ENCODE results near the gene NUF2.
"Not testable (repeated sequence)": the region's sequence is repeated elsewhere in the genome, so short reads cannot be mapped to it uniquely, and the experiment has no call there.

Gene NUF2

DNA sequence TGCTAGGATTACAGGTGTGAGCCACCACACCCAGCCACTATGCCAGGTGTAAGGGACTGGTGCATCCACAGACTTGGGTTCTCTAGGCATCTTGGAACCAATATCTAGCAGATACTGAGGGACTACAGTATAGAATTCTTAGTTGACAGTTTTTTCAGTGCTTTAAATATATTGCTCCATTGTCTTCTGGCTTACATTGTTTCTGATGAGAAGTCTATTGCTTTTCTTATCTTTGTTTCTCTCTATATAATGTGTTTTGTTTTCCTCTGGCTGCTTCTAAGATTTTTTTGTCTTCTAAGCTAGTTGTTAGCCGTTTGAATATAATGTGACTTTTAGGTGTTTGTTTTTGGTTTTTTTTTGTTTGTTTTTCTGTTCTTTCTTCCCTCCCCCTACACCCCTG is 13.5 kb downstream of the NUF2 start:
- no peak for DNase-seq (ENCODE audit: low spot score)

DNA sequence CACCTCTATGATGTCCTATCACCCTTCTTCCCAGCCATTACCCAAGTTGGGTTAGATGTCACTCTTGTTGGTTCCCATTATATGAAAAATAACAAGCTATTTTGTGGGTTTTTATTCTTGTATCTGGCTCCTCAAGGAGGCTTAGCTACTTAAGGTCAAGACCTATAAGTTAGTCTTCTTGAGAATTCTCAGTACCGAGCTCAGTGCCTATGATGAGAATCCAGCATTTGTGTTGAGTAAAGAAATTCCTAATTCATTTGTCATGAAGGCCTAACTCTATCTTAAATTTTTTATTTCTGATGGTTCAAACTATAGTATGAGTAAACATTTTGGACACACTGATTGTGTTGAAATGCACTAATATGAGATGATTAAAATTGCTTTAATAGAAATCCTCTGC is 15.9 kb downstream of the NUF2 start:
- DNase-seq (ENCODE audit: low spot score), result no peak

DNA sequence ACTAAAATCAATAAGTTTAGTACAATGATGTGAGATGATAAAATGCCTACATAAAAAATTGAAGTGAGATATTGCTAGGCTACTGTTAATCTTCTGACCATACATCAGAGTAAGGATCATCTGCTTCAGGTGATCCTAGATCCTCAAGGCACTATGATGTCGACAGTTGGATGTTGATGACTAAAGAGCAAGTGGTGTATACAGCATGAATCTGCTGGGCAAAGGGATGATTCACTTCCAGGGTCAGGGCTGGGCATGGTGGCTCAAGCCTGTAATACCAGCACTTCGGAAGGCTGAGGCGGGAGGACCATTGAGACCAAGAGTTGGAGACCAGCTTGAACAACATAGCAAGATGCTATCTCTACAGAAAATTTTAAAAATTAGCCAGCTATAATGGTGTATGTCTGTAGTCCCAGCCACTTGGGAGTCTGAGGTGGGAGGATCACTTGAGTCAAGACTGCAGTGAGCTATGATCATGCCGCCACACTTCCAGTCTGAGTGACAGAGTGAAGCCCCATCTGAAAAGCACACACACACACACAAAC is 24.6 kb downstream of the NUF2 start:
- DNase-seq (ENCODE audit: low spot score), result no peak

DNA sequence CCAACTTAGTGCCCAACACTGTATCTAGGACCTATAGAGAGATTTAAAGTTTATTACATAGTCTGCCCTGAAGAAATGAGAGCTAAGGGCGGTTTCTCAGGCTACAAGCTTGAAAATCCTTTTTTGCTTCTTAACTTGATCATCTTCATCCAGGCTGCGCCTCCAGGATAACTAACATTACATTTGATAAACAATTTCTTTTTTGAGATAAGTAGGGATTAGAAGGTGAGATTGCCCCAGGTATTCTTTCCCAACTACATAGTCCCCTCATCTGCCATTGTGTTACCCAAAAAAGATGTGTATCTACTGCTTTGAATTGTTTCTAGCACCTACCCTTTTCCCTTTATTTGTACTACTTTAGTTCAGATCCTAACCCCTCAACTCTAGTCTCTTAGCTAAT is 25.4 kb downstream of the NUF2 start:
- DNase-seq (ENCODE audit: low spot score), result no peak

DNA sequence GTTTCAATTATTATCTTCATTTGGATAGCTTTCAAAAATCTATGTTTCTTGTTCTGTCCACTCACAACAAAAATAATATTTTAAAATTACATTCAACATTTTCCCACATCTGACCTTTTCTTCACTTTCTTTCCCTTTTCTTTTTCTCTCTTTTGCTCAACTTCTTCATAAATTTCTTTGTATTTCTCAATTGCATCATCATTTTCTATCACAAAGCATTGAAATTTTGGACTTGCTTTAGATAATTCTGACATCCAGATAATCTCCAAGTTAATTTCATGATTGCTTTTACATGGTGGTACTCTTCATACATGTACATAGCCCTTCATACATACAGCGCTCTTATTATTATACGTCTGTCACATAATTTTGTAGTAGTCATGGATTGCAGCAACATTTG is 30.2 kb downstream of the NUF2 start:
- no peak for DNase-seq (ENCODE audit: low spot score)

DNA sequence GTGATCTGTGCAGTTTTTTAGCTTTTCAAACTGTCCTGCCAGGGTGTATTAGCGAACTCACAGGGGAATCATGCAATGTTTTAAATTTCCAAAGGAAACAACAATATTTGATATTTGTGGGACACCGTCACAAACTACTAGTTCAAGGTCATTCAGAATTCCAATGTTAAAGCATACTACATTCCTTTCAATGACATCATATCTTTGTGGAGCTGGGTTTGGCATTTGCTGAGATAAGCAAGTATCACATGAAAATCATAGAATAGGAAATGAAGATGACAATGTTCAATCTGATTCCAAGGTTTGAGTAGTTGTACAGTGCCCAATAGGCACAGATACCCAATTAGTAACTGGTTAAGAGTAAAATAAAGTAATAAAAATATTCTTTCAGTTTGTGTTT is 35.6 kb downstream of the NUF2 start:
- DNase-seq (ENCODE audit: low spot score), result no peak

DNA sequence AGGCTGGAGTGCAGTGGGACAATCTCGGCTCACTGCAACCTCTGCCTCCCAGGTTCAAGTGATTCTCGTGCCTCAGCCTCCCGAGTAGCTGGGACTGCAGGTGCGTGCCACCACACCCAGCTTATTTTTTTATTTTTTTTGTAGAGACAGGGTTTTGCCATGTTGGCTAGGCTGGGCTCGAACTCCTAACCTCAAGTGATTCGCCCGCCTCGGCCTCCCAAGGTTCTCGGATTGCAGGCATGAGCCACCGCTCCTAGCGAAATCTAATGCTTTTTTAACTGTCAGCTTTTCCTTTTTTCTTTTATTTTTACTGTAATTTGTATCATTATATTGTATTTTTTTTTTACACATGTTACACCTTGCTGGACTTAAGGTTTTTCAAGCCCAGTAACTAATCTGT is 36.4 kb downstream of the NUF2 start:
- DNase-seq (ENCODE audit: low spot score), result not testable (repeated sequence)

DNA sequence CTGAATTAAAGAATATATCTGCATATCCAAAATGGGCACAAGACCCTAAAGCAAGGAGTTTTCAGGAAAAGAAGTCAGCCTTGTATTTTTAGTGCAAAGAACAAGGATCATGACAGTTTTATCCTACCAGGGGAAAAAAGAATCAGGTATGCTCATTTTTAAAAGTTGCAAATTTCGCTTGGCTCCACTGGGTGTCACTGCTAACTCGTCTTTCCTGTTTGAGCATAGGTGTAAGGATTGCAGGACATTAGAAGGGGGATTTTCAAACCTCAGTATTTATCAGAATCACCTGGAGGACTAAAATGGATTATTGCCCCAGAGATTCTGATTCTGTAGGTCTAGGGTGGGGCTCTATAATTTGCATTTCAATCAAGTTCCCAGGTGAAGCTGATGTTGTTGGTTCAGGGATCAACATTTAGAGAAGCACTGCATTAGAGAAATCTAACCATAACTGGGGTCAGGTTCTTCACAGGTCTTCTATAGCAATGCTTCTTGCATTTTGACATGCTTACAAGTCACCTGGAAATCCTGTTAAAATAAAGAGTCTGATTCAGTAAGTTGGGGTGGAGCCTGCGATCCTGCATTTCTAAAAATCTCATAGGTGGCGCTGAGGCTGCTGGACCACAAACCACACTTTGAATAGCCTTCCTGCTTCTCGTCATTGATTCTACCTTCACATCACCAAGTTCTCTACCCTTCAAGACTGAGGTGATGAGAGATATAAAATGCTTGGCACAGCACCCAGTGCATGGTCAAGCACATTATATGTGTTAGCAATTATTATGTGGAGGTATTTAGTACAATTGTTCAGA is 39.6 kb downstream of the NUF2 start:
- DNase-seq (ENCODE audit: low spot score), result no peak

DNA sequence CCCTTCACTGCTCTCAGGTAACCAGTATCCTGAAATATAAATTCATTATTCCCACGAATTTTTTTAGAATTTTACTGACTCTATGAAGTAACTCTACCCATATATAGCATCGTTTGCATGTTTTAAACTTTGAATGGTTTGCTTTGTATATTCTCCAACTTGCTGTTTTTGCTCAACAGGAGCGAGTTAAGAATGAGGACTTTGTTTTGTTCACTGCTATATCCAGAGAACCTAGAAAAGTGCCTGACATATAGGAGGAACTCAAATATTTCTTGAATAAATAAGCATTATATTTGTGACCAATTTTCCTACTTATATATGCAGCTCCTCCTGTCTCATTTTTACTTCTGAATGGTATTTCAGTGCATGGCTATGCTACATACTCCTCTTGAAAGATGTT is 43.4 kb downstream of the NUF2 start:
- no peak for DNase-seq (ENCODE audit: low spot score)

DNA sequence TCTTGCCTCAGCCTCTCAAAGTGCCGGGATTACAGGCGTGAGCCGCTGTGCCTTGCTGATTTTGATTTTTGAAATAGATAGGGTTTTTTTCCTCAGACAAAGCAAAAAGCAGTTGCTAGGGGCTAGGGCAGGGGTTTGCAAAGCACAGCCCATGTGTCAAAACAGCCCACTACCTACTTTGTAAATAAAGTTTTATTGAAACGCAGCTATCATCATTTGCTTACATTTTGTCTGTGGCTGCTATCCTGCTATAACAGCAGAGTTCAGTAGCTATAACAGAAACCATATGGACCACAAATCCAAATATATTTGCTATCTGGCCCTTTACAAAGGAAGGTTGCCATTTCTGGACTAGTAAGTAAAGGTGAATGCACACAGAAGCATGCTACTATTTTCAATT is 44.8 kb downstream of the NUF2 start:
- no peak for DNase-seq (ENCODE audit: low spot score)

DNA sequence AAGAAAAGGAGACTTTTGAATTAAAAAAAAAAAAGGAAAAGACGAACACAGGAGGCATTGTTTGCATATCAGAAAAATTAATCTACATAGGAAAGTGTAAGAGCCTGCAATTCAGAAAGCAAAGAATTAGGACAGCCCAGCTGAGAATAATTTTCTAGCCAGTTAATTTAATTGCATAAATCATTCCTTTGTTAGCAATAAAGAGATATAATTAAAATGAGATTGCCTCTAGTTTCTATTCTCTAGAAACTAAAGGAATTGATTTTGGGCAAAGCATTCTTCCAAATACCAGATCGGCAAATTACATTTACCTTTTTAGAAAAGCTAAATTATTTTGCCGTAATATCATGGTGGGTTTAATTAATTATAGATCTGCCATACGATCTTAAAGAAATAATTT is 46.0 kb downstream of the NUF2 start:
- DNase-seq (ENCODE audit: low spot score), result no peak

DNA sequence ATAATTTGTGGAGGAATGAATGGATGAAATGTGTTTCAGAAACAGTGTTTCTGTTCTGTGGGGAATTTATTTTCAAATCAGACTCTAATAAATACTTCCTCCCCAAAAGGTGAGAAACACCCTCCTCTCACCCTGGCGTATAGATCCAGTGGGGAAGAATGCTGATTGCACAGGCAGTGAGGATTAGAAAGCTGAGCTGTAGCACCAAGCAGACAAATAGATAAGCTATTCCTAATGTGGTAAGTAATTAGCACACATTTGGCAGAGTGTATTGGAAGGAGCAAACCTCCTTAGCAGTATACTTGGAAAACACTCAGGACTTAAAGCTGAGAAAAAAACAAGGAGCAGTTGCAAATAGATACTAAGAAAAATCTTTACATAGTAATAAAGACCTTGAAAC is 50.8 kb downstream of the NUF2 start:
- no peak for DNase-seq (ENCODE audit: low spot score)

DNA sequence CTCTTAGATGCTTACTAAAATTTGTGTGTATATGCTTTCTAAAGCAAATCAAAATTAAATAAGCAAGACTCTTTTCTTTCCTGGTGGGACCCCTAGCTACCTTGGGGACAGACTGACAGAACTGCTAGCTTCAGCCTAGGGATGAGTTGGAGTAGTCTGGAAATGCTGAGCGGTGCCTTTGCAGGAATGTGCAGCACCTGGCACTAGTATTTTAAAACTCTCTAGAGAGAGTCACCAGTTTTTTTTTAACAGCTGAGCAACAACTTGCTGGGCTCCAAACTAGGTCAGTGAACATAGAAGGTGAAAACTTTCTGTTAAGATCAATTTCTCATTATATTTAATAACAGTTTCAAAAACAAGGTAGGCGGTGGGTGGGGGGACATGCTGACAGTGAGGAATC is 56.8 kb downstream of the NUF2 start:
- no peak for DNase-seq (ENCODE audit: low spot score)

DNA sequence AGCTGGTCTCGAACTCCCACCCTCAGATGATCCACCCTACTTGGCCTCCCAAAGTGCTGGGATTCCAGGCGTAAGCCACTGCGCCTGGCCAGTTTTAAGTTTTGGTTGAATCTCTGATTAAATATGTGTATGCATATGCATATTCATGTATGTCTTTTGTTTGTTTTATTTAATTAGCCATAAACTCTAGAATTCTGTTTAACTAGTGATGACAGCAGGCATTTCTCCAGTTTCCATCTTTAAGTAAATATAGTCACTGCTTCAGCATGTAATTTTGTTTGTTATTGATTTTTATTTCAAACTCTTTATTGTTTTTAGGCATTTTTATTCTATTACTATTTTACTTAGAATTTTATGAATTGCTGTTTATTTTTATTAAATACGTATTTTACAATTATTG is 58.0 kb downstream of the NUF2 start:
- no peak for DNase-seq (ENCODE audit: low spot score)

DNA sequence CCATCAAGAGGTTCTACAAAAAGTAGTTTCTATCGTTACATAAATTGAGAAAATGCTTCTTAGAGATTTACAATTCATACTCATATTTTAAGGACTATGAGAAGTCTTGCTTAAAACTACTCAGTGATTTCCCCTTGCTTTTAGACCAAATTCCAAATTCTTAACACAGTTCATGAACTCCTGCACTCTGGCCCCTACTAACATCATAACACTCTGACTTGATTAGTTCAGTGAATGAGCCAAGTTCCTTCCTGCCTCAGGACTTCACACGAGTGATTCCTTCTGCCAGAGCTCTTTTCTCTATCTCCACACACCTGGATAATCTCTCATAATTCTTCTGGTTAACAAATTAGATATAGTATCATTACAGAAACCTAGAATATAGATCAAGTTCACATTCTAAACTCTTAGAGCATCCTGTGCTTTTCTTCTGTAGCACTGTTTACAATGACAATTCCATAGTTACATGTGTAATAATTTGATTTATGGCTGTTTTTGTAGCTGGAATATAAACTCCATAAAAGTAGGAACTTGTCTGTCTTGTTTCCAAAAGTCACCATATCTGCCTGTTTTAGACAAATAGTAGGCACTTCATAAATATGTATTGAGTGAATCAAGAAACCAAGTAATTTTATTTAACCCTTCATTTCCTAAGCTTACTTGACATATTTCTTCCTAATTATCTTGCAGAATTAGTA is 59.9 kb downstream of the NUF2 start:
- DNase-seq (ENCODE audit: low spot score), result no peak

DNA sequence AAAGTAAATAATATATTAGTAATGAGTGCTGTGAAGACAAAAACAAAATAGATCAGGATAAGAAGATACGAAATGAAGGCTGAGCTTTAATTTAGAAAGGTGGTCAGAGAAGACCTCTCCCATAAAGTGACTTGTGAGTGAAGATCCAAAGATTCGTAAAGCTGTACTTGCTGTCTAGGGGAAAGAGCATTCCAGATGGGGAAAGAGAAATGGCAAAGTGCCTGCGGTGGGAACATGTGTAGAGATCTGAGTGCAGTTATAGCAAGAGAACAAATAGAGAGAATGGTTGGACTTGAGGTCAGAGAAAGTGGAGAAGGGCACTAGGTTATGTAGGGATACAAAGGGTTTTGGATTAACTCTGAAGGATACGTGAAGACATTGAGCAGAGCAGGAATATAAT is 60.6 kb downstream of the NUF2 start:
- DNase-seq (ENCODE audit: low spot score), result no peak

DNA sequence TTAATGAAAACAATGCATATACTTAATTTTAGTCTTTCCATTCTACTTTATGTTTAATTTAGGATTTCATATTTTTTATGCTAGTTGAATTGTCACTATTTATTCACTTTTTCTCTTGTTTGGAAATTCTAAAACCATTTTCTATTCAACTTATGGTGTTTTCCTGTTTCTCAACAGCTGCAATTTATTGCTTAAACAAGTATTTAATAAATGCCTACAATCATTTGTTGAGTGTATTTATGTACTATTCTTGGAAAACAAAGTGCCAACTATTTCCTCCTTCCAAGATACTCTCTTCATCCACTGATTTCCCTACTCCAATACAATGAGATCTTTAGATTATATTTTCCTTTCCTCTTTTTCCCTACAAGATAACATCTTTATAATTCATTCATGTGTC is 65.4 kb downstream of the NUF2 start:
- no peak for DNase-seq (ENCODE audit: low spot score)

DNA sequence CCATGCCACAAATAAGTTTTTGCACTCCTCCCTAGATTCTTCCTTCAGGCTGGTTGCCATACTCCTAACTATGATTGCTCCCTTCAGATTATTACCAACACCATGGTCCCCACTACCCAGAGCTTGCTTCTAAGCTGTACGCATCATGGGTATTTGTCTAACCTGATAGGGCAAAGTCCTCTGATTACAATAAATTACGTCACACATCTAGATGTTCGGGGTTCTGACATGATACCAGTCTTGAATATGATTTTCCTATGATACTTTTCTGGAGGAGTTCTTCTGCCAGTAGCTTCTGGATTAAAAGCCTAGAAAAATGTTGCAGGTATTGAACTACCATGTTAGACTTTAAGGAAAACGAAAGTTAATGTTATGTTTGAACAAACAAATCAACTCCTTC is 67.2 kb downstream of the NUF2 start:
- DNase-seq (ENCODE audit: low spot score), result no peak

DNA sequence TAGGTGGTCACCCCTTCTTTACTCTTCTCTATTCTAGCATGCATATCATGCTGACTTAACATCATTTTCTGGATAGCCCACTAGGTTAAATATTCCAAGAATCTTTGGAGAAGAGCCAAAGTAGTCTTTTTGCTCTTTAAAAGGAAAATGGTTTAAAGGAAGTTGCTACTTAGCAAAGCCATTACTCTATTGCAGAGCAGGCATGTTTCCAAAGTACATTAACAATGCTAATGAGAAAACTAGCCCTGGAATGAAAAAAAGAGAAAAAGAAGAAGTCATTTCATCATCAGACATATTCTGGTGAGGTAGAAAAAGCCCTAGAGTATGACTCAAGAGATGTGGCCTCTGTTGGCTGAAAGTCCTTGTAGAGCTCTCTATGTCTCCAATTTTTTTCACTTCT is 74.0 kb downstream of the NUF2 start:
- DNase-seq (ENCODE audit: low spot score), result no peak

DNA sequence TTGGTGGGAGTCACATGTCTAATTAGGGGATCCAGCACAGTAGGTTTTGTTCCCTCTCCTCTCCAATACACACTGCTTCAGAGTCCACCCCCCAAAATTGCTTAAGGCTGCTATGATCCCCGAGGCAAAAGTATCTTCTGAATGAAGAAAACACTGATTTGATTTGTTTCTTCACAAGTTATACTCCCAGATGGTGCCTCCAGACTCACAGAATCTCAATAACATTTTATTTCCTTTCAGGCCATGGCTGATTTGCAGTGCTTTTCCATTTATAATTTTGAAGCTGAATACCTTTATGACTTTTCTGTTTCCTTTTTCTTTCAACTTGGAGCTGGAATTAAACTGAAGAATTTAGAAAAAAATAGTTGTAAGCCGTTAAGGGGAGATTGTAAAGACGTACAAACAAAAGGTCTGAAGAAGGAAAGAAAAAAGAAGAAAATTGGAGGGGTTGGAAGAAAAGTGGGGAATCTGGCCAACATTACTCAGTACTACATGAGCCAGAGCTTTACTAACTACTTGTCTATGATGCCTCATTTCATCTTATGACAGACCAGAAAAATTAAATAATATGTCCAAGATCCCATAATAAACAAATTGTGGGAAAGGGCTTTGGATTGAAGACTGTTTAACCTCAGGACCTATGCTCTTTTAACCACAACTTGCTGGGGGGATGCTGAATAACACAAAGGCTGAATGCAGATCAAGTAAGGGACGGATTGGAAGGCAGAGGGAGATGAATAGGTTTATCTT is 75.9 kb downstream of the NUF2 start:
- DNase-seq (ENCODE audit: low spot score), result no peak

DNA sequence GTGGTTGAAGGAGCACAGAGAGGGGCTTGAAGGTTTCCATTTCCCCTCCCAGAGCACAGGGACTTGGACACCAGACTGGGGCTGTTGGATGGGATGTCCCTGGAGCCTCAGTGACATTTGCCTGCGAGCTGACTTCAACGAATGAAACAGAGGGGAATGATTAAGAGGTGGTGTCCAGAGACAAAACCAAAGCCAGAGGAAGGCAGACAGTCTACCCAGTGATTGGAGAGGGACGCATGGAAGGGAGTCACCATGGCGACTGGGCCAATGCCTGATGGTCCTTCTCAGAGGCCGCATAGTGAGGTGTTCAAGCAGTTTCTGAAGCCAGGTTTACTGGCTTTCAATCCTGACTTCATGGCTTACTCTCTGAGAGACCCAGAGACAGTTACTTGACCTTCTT is 77.2 kb downstream of the NUF2 start:
- DNase-seq (ENCODE audit: low spot score), result no peak

DNA sequence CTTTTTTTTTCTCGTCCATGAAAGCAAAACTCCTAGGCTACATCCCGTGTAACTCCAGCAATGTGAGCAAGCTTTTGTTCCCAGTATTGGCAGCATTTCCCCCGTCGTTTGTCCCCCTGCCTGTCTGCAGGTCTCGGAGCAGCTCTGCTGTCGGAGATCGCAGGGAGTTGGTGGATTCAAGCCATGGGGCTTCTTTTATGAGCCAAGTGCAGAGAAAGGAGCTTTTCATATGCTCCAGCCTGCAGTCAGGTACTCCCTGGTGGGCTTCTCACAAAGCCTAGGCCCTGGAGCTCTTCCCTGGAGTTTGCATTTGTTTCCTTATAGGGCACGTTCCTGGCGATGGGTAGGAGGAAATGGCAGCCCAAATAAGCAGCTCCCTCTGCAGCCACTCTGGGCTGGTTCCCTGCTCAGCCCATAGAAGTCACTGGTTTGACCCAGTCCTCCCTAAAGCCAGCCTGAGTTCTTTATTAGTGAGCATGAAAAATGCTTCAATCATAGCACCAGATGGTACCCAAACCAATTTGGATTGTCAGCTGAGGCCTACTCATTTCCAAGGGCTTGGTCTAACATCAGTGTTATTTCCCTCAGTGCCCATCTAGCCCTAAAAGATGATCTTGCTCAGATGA is 78.3 kb downstream of the NUF2 start:
- DNase-seq (ENCODE audit: low spot score), result no peak

Measured in left forelimb (tissue), 1 donor.